GM12801 (cell line): ENCODE data around the gene SYT8.

Experiments used
- TF ChIP-seq, protein P1 (sequence below): IDR thresholded peaks from one replicate; pipeline ENCODE4 v1.5.1; 2011; ENCODE audit warnings: control low read depth; ENCODE audit not compliant: insufficient read length; ENCODE audit errors: extremely low read depth

The SYT8 gene

DNA sequence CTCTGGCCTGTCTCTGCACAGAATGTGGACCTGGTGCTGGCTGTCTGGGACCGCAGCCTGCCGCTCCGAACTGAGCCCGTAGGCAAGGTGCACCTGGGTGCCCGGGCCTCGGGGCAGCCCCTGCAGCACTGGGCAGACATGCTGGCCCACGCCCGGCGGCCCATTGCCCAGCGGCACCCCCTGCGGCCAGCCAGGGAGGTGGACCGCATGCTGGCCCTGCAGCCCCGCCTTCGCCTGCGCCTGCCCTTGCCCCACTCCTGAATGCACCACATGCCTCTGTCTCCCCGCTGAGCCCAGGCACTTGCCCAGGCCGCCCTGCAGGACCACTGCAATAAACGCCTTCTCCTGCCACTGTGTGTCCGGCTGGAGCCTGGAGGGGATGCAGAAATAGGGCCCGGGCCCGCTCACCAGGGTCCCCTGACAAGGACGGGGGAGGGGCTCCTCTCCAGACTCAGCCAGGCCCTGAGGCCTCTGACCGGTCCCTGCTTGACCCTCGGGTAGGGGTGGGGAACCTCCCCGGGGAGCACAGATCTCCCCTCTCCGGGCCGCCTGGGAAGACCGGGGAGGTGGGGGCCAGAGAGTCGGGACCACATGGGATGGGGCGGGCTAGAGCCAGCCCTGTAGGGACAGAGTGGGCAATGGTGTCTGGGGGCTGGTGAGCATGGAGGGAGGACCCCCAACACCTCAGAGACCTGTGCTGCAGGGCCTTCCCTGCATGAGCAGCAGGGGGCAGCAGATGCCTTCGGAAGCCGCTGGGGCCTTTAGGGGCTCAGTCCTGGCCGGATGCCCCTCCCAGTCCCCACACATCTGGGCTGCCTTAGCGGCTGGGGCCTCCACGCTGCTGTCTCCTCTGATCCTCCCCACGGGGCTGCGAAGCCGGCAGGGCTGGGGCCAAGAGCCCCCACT, 2.6 kb downstream of the SYT8 start:
- TF ChIP-seq, protein P1, sequence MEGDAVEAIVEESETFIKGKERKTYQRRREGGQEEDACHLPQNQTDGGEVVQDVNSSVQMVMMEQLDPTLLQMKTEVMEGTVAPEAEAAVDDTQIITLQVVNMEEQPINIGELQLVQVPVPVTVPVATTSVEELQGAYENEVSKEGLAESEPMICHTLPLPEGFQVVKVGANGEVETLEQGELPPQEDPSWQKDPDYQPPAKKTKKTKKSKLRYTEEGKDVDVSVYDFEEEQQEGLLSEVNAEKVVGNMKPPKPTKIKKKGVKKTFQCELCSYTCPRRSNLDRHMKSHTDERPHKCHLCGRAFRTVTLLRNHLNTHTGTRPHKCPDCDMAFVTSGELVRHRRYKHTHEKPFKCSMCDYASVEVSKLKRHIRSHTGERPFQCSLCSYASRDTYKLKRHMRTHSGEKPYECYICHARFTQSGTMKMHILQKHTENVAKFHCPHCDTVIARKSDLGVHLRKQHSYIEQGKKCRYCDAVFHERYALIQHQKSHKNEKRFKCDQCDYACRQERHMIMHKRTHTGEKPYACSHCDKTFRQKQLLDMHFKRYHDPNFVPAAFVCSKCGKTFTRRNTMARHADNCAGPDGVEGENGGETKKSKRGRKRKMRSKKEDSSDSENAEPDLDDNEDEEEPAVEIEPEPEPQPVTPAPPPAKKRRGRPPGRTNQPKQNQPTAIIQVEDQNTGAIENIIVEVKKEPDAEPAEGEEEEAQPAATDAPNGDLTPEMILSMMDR: peak; percentile 8

DNA sequence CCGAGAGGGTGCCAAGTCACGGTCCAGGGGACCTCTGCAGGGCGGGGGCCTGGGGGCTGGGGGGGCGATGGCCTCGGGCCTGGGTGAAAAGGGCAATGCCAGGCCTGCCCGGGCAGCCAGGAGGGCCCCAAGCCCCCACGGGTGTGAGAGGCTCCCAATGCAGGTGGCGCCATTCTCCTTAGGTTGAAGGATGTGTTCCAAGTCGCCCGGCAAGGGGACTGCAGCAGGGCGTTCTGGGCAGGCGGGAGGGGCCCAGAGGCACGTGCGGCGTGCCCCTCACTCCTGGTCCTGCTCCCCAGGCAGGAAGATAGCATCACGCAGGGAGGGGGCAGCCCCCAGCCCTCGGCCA, 3.3 kb downstream of the SYT8 start:
- TF ChIP-seq, protein P1: no peak

DNA sequence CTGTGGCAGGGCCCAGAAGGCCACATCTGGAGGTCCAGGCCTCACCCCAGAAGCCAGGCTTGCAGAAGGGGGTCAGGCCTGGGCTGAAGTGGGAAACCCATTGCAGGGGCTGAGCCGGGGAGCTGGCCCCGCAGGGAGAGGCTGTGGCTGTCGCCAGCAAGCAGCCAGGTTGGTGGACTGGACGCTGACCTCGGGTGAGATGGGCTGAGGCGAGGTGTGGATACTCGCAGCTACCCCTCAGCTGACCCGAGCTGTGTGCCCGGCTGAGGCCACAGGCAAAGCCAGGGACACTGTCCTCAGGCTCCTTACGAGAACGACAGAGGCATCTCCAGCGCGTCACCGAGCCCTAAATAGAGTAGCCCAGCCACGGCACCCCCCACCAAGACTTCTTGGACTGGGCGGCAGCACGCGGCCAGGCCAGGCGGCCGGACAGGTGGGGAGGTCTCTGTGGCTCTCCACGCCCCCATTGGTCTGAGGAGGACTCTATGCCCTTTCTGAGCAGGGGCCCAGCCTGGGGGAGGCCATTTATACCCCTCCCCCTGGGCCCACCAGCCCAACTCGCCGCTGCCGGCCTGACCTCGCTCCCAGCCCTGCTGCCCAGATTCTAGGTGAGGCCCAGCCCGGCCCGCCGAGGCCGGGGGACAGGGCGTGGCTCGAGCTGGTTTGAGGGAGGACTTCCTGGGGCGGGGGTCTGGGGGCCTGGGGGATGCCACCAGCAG, 3.8 kb downstream of the SYT8 start, which contains the start of gene TNNI2:
Gene TNNI2 (plus strand): TSS at position 556 of the 719 bp plus-strand sequence. CDS start 716 bp downstream, outside the sequence.
- TF ChIP-seq, protein P1: no peak

DNA sequence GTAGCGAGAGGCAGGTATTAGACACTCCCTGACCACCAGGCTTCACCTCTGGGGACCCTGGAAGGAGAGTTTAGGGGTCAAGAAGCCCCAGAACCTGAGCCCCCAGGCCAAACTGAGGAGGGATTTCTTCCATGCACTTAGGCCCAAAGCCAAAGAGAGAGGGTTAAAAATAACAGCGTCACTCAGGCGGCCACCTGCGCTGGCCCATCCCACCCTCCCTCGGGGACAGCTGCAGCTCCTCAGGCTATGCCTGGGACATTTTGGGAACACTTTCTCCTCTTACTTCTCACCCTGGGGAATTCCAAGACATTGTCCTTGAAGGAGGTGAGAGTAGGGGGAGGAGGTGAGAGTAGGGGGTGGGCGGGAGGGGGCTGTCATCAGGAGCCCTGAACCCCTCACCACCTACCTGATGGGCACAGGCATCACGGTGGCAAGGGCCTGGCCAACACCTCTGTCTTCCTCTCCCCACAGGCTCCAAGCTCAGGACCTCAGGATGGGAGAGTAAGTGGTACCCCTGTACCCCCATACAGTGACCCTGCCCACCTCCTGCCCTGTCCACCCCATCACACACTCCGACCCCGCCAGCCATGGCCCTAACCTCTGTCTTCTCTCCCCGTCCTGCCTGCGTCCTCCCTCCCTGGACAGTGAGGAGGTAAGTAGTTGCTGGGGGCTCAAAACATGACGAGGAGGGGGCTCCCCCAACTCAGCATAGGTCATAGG, 4.6 kb downstream of the SYT8 start:
- TF ChIP-seq, protein P1: no peak

DNA sequence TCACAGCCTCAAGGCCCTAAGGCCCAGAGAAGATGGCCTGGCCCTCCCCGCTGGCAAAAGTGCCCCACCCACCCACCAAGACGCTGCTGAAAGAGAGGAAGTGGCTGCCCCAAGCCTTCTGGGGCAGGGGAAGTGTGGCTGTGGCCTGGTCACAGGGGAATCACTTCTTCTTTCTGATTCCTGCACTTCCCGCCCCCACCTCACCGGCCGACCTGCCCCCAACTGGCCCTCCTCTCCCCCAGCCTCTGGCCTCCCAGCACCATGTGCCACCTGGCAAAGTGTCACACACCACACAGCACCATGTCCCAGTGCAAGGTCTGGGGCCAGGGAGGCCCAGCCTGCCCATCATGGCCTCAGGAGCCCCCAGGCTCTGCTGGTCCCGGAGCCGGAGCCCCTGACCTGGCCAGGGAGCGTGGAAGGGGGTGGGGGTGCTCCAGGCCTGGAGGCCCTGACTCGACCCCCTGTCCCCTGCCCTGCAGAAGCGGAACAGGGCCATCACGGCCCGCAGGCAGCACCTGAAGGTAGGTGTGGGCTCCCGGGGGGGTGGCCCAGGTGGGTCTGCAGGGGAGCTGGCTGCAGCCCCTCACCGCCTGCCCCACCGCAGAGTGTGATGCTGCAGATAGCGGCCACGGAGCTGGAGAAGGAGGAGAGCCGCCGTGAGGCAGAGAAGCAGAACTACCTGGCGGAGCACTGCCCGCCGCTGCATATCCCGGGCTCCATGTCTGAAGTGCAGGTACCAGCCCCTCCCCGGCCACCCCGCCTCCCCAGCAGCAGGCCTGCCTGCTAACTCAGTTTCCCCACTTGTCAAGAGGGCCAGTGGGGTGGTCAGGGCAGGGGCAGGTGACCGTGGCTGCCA, 5.4 kb downstream of the SYT8 start:
- TF ChIP-seq, protein P1: no peak

DNA sequence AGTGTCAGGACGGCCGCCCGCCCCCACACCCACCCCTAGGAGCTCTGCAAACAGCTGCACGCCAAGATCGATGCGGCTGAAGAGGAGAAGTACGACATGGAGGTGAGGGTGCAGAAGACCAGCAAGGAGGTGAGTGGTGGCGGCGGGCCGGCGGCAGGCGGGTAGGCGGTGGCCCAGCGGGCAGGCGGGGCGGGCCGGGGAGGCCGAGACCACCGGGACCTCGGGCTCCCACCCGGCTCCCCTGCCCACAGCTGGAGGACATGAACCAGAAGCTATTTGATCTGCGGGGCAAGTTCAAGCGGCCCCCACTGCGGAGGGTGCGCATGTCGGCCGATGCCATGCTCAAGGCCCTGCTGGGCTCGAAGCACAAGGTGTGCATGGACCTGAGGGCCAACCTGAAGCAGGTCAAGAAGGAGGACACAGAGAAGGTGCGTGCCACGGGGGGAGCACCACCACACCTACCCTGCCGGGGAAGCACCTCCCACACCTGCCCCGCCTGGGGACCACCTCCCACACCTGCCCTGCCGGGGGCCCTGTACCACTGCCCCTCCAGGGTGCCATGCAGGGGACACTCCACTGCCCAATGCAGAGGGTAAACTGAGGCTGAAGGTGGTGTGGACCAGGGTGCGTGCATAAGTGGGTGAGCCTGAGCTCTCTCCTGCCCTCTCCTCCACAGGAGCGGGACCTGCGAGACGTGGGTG, 6.1 kb downstream of the SYT8 start:
- TF ChIP-seq, protein P1: no peak
